Testis (tissue), 2 donors: ENCODE measurements around the gene BATF.

Experiments
- CTCF ChIP-seq, 3 experiments: fragments of 450-650 bp in 2 of 3; fragments of 200-600 bp in 1 of 3; sonication (generic) in 1 of 3; IDR thresholded peaks; one replicate each; pipeline ENCODE4 v1.5.1; 2016 to 2019; ENCODE audit warnings: antibody characterized with exemption in 3 of 3, mild to moderate bottlenecking in 2 of 3, moderate library complexity in 1 of 3
- POLR2A ChIP-seq: fragments of 450-650 bp; IDR thresholded peaks from one replicate; pipeline ENCODE4 v1.6.1; 2017; ENCODE audit warnings: antibody characterized with exemption, mild to moderate bottlenecking, moderate library complexity

- TF ChIP-seq POLR2A (no peak), CTCF (IDR thresholded peaks at IDR 0.05) (no peak)
Observed at GRCh38 chr14:75491376-75491978, 30.8 kb upstream of the BATF start.
